Tibial nerve (tissue), 4 donors: ENCODE results near the gene PKNOX2. TPM values are rescaled to one million over a fixed set of nuclear protein-coding genes. Genes with fewer than 3 reads are reported as not detected.
A peak's percentile ranks its signal among the peaks of the same experiment; 100 is the strongest.

Source experiments
- DNase-seq, 2 donors: peaks; one replicate each; pipeline ENCODE4 v3.0.0-alpha.2; 2019; ENCODE audit warnings: low spot score in 2 of 2
- H3K27ac ChIP-seq, 4 donors: fragments of 200-600 bp; sonication (generic) in 3 of 4; one replicate each; pipeline ENCODE4 v1.5.1; 2017 to 2019; ENCODE audit warnings: mild to moderate bottlenecking in 1 of 4
- H3K27me3 ChIP-seq, 2 donors: fragments of 200-600 bp; sonication (generic) in 1 of 2; one replicate each; pipeline versions ENCODE4 v1.5.1 to v1.6.0; 2017 to 2019
- H3K36me3 ChIP-seq, 3 donors: fragments of 200-600 bp; sonication (generic); one replicate each; pipeline ENCODE4 v1.5.1; 2018 to 2019
- H3K4me1 ChIP-seq, 4 donors: fragments of 200-600 bp; sonication (generic) in 3 of 4; one replicate each; pipeline ENCODE4 v1.5.1; 2017 to 2019
- H3K4me3 ChIP-seq, 4 donors: fragments of 200-600 bp; sonication (generic) in 3 of 4; one replicate each; pipeline ENCODE4 v1.5.1; 2017 to 2019; ENCODE audit warnings: mild to moderate bottlenecking in 1 of 4, moderate library complexity in 1 of 4
- H3K9me3 ChIP-seq, 4 donors: fragments of 200-600 bp; sonication (generic) in 3 of 4; one replicate each; pipeline ENCODE4 v1.5.1; 2017 to 2019
- EP300 ChIP-seq, 2 donors: sonication (generic); formaldehyde crosslinking; IDR thresholded peaks; one replicate each; pipeline ENCODE4 v1.6.1; 2017; ENCODE audit warnings: antibody characterized with exemption in 2 of 2, mild to moderate bottlenecking in 1 of 2
- POLR2A ChIP-seq, 2 donors: fragments of 450-650 bp; IDR thresholded peaks; one replicate each; pipeline ENCODE4 v1.6.1; 2017; ENCODE audit warnings: antibody characterized with exemption in 2 of 2, mild to moderate bottlenecking in 2 of 2, moderate library complexity in 2 of 2
- WGBS, 2 donors: methylation state at CpG; one replicate each; pipeline ENCODE4 v1.1.5; 2018; 5-methylcytosine and 5-hydroxymethylcytosine counted together
- total RNA-seq, 4 donors: library from RNA; depleted of rRNA; stranded (reverse); fragments of >200 nt; gene quantifications; one replicate each; pipeline ENCODE4 v1.1.0, GENCODE V29; 2016
- TF ChIP-seq, protein P1 (sequence below), 5 experiments: fragments of 200-600 bp in 3 of 5; fragments of 450-650 bp in 2 of 5; sonication (generic) in 3 of 5; IDR thresholded peaks; one replicate each; pipeline ENCODE4 v1.5.1; 2016 to 2019; ENCODE audit warnings: antibody characterized with exemption in 5 of 5, mild to moderate bottlenecking in 3 of 5, moderate library complexity in 2 of 5

Gene PKNOX2
- total RNA-seq: 1 to 10 TPM; 5.7 to 7.2 (median 6.4) TPM

GRCh38 chr11:125164422-125165110 is at the start of gene PKNOX2:
Gene PKNOX2, plus strand, starts transcription at chr11:125164751. Its CDS starts 186,555 bp downstream, at chr11:125351306.
- DNase-seq: peak; percentile 69 to 72

GRCh38 chr11:125117429-125117828 is 47.1 kb upstream of the PKNOX2 start:
- Histone ChIP-seq H3K36me3 (no peaks in the 10 kb centered on the region), H3K4me1 (no peaks in the 10 kb centered on the region), H3K27ac (no peak overlapping the region), H3K27me3 (peaks cover 0 to 26% of the 10 kb centered on the region in 2 donors), H3K4me3 (no peak overlapping the region), H3K9me3 (no peaks in the 10 kb centered on the region)
- TF ChIP-seq EP300 (IDR thresholded peaks at IDR 0.05) (no peak), POLR2A (IDR thresholded peaks at IDR 0.05) (no peak)
- TF ChIP-seq, protein P1, sequence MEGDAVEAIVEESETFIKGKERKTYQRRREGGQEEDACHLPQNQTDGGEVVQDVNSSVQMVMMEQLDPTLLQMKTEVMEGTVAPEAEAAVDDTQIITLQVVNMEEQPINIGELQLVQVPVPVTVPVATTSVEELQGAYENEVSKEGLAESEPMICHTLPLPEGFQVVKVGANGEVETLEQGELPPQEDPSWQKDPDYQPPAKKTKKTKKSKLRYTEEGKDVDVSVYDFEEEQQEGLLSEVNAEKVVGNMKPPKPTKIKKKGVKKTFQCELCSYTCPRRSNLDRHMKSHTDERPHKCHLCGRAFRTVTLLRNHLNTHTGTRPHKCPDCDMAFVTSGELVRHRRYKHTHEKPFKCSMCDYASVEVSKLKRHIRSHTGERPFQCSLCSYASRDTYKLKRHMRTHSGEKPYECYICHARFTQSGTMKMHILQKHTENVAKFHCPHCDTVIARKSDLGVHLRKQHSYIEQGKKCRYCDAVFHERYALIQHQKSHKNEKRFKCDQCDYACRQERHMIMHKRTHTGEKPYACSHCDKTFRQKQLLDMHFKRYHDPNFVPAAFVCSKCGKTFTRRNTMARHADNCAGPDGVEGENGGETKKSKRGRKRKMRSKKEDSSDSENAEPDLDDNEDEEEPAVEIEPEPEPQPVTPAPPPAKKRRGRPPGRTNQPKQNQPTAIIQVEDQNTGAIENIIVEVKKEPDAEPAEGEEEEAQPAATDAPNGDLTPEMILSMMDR (IDR thresholded peaks at IDR 0.05): no peak
- 74 to 79% methylated on average over 4 of the region's 4 CpGs for WGBS, 2 donors
- DNase-seq: no peak

More at GRCh38 chr11:125164422-125165110, at the start of gene PKNOX2:
- WGBS, 2 donors: 1 to 2% methylated on average over 43 to 50 of the region's 58 CpGs
- peak in 1 of 2 donors; percentile 64 for TF ChIP-seq POLR2A (IDR thresholded peaks at IDR 0.05)
- peak in 1 of 2 donors; percentile 78 for TF ChIP-seq EP300 (IDR thresholded peaks at IDR 0.05)
- TF ChIP-seq, protein P1 (IDR thresholded peaks at IDR 0.05): peak; percentile 40 to 89 (median 70)
- H3K4me1 ChIP-seq: peaks cover 0 to 47% (median 19%) of the 10 kb centered on the region in 4 donors
- peak within 1 kb of the TSS; percentile 75 to 94 (median 88) for H3K27ac ChIP-seq
- H3K36me3 ChIP-seq: no peaks in the 10 kb centered on the region
- H3K9me3 ChIP-seq: no peaks in the 10 kb centered on the region
- H3K27me3 ChIP-seq: no peaks in the 10 kb centered on the region
- peak within 1 kb of the TSS; percentile 64 to 82 (median 72) for H3K4me3 ChIP-seq

DNA sequence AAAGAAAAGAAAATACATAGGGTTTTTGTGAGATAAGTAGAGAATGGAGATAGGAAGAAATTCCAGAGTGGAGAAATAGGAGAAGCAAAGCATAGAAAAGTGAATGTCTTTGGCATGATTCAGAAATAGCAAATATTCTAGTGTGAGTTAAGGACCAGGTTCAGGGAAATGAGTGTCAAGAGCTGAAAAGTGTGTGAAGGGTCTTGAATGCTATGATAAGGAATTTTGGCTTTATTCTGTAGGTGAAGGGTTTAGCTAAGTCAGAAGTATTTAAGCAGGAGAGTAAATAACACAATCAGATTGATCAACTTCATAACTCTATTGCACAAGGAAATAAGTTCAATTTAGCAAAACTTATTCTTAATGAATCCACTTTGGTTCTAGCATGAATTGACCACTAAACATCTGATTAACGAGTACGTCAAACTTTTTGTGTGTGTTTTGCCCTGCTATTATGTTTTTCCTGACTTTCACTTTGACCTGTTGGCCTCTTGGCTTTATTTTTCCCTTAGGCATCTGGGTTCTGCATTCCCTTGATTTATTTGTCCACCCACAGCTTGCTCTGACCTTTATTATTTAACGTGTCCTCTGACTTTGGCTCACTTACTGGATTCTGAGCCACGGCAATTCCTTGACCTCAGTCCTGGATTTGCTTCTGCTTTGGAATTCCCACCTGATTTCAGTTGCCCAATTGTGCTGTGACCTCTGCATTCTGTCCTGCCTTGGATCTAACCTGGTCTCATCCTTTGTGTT is 41.2 kb upstream of the PKNOX2 start:
- TF ChIP-seq, protein P1 (IDR thresholded peaks at IDR 0.05): no peak
- no peak for TF ChIP-seq EP300 (IDR thresholded peaks at IDR 0.05)

GRCh38 chr11:125123947-125124617 is 40.5 kb upstream of the PKNOX2 start:
- peaks cover 0 to 3% of the 10 kb centered on the region in 2 donors for H3K27me3 ChIP-seq
- H3K36me3 ChIP-seq: no peaks in the 10 kb centered on the region
- TF ChIP-seq, protein P1 (IDR thresholded peaks at IDR 0.05): peak; percentile 23 to 44 (median 34)
- TF ChIP-seq EP300 (IDR thresholded peaks at IDR 0.05): no peak
- no peak for TF ChIP-seq POLR2A (IDR thresholded peaks at IDR 0.05)
- 54 to 64% methylated on average over 10 of the region's 10 CpGs for WGBS, 2 donors
- peaks cover 0 to 9% (median 0%) of the 10 kb centered on the region in 4 donors for H3K4me1 ChIP-seq
- H3K27ac ChIP-seq: peak overlapping the region in 1 of 4 donors; percentile 12
- H3K9me3 ChIP-seq: no peaks in the 10 kb centered on the region
- H3K4me3 ChIP-seq: no peak overlapping the region
- DNase-seq: peak in 1 of 2 donors; percentile 30

More for the DNA sequence above, 41.2 kb upstream of the PKNOX2 start:
- Histone ChIP-seq H3K27me3 (peaks cover 0 to 8% of the 10 kb centered on the region in 2 donors), H3K36me3 (no peaks in the 10 kb centered on the region), H3K27ac (peak overlapping the region in 1 of 4 donors; percentile 12), H3K9me3 (no peaks in the 10 kb centered on the region), H3K4me1 (peaks cover 0 to 9% (median 0%) of the 10 kb centered on the region in 4 donors), H3K4me3 (no peak overlapping the region)
- DNase-seq: no peak
- 26 to 36% methylated on average over 4 of the region's 4 CpGs for WGBS, 2 donors
